ENCODE results near the gene HDAC9.

Gene HDAC9

GRCh38 chr7:18780266-18780665, 284.7 kb downstream of the HDAC9 start:
- H3K36me3 Mint-ChIP-seq (ENCODE audit: low read depth) = no peaks in the 10 kb centered on the region

GRCh38 chr7:18780938-18781337, 285.4 kb downstream of the HDAC9 start:
- Mint-ChIP-seq H3K36me3 (ENCODE audit: low read depth) (no peaks in the 10 kb centered on the region), H3K27me3 (no peaks in the 10 kb centered on the region), H3K9me3 (no peaks in the 10 kb centered on the region), H3K27ac (no peak overlapping the region), H3K4me3 (no peak overlapping the region), H3K4me1 (ENCODE audit: low read depth) (no peaks in the 10 kb centered on the region)

More at GRCh38 chr7:18780266-18780665, 284.7 kb downstream of the HDAC9 start:
- H3K9me3 Mint-ChIP-seq = no peaks in the 10 kb centered on the region
- H3K27me3 Mint-ChIP-seq = no peaks in the 10 kb centered on the region
- no peaks in the 10 kb centered on the region for H3K4me1 Mint-ChIP-seq (ENCODE audit: low read depth)
- no peak overlapping the region for H3K27ac Mint-ChIP-seq
- no peak overlapping the region for H3K4me3 Mint-ChIP-seq

DNA sequence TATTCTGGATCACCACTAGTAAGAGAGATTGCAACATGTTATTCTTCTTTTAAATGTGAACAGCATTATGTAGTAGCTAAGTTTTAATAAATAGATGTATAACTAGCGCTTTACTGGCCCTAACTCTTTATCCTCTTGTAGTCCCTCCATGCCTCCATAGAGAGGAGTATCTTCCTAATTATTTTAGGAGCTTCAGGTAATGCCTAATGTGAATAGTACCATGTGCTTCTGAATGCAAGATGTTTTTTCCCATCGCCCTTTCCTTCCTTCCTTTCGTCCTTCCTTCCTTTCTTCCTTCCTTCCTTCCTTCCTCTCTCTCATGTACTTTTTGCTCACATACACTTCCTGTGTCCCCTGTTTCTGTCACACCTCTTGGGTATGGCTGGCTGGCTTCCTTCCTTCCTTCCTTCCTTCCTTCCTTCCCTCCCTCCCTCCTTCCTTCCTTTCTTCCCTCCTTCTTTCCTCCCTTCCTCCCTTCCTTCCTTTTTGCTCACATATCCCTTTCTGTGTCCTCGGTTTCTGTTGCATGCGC, 290.7 kb downstream of the HDAC9 start:
- Mint-ChIP-seq H3K36me3 (ENCODE audit: low read depth) (peaks cover 3% of the 10 kb centered on the region), H3K4me1 (ENCODE audit: low read depth) (no peaks in the 10 kb centered on the region), H3K9me3 (peaks cover 18% of the 10 kb centered on the region), H3K27ac (no peak overlapping the region), H3K4me3 (no peak overlapping the region), H3K27me3 (no peaks in the 10 kb centered on the region)

GRCh38 chr7:18786796-18787195, 291.2 kb downstream of the HDAC9 start:
- H3K36me3 Mint-ChIP-seq (ENCODE audit: low read depth) = peaks cover 3% of the 10 kb centered on the region
- H3K27me3 Mint-ChIP-seq = no peaks in the 10 kb centered on the region
- no peaks in the 10 kb centered on the region for H3K4me1 Mint-ChIP-seq (ENCODE audit: low read depth)
- H3K9me3 Mint-ChIP-seq = peaks cover 18% of the 10 kb centered on the region
- H3K27ac Mint-ChIP-seq = no peak overlapping the region
- H3K4me3 Mint-ChIP-seq = no peak overlapping the region

- no peak overlapping the region for H3K4me3 Mint-ChIP-seq
- no peaks in the 10 kb centered on the region for H3K4me1 Mint-ChIP-seq (ENCODE audit: low read depth)
- peaks cover 3% of the 10 kb centered on the region for H3K36me3 Mint-ChIP-seq (ENCODE audit: low read depth)
- H3K27me3 Mint-ChIP-seq = no peaks in the 10 kb centered on the region
- H3K9me3 Mint-ChIP-seq = peaks cover 18% of the 10 kb centered on the region
- H3K27ac Mint-ChIP-seq = no peak overlapping the region
These were observed 292.5 kb downstream of the HDAC9 start for GRCh38 chr7:18788026-18788425.

GRCh38 chr7:18792871-18793595, 297.5 kb downstream of the HDAC9 start:
- Mint-ChIP-seq H3K27ac (no peak overlapping the region), H3K36me3 (ENCODE audit: low read depth) (peaks cover 3% of the 10 kb centered on the region), H3K4me1 (ENCODE audit: low read depth) (no peaks in the 10 kb centered on the region), H3K9me3 (peaks cover 10% of the 10 kb centered on the region), H3K4me3 (no peak overlapping the region), H3K27me3 (no peaks in the 10 kb centered on the region)

DNA sequence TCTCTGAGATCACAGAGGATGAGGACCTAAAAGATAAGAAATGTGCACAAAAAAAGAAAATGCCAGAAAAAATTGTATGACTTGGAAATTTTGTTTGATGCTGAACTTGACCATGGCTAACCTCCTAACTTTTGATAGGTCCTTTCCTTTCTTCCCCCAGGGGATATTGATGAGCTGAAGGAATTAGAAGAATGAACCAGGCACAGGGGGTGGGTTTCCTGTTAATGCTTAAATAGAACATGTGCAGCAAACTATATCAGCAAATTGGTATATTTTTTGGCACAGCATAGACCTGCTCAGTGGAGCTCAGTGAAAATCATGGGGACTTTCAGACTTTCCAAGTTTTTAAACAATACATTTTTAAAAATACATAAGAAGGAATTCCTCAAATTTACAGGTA, 300.7 kb downstream of the HDAC9 start:
- Mint-ChIP-seq H3K4me3 (no peak overlapping the region), H3K9me3 (no peaks in the 10 kb centered on the region), H3K27me3 (no peaks in the 10 kb centered on the region), H3K4me1 (ENCODE audit: low read depth) (no peaks in the 10 kb centered on the region), H3K27ac (no peak overlapping the region), H3K36me3 (ENCODE audit: low read depth) (no peaks in the 10 kb centered on the region)

DNA sequence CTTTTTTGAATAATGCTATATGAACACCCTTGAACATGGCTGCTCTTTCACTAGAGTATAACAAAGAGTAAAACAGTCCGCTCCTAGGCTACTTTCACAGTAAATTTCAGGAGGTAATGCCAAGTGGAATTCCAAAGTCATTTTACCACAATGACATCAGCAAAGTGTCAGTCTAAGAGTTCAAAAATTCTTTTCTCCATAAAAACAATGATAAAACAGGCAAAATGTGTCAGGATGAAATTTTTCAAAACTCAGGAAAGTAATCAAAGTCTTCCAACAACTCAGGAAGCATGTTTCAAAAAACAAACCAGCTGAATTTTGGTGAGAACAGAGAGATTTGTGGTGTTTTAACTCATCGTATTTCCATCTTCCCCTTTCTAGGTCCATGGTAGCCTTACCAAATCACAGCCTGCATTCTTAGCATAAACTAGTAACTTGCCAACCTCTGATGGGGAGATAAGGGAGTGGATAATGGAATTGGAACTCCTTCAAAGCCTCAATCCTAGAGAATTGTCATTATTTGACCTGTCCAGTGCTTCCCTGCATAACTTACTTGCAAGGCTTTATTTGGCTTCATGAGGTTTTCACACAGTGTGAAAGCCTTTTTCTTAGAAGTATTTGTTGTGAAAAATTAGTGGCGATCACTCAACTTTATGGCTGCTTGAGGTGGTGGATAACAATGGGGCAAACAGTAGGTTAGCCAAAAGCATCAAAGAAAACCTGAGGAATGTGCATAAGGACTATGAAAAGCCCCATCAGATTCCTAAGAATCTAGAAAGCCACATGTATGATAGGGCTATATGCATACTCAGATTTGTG, 302.7 kb downstream of the HDAC9 start:
- no peak overlapping the region for H3K27ac Mint-ChIP-seq
- H3K4me3 Mint-ChIP-seq = no peak overlapping the region
- H3K4me1 Mint-ChIP-seq (ENCODE audit: low read depth) = no peaks in the 10 kb centered on the region
- H3K36me3 Mint-ChIP-seq (ENCODE audit: low read depth) = no peaks in the 10 kb centered on the region
- no peaks in the 10 kb centered on the region for H3K27me3 Mint-ChIP-seq
- H3K9me3 Mint-ChIP-seq = no peaks in the 10 kb centered on the region

DNA sequence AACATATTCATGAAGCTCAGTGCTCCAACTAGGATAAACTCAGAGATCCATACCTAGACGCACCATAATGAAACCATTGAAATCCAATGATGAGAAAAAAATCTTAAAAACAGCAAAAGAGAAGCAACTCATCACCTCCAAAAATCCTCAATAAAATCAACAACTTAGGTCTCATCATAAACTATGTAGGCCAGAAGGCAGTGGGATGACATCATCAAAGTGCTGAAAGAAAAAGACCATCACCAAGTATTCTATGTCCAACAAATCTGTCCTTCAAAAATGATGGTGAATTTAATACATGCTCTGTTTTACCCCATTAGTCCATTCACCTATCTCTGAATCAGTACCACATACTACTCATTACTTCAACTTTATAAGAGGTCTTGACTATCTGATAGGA, 304.4 kb downstream of the HDAC9 start:
- H3K27me3 Mint-ChIP-seq = no peaks in the 10 kb centered on the region
- H3K9me3 Mint-ChIP-seq = no peaks in the 10 kb centered on the region
- H3K36me3 Mint-ChIP-seq (ENCODE audit: low read depth) = no peaks in the 10 kb centered on the region
- H3K4me3 Mint-ChIP-seq = no peak overlapping the region
- no peak overlapping the region for H3K27ac Mint-ChIP-seq
- H3K4me1 Mint-ChIP-seq (ENCODE audit: low read depth) = no peaks in the 10 kb centered on the region

GRCh38 chr7:18803923-18804322, 308.4 kb downstream of the HDAC9 start:
- Mint-ChIP-seq H3K36me3 (ENCODE audit: low read depth) (no peaks in the 10 kb centered on the region), H3K9me3 (no peaks in the 10 kb centered on the region), H3K4me3 (no peak overlapping the region), H3K4me1 (ENCODE audit: low read depth) (no peaks in the 10 kb centered on the region), H3K27ac (no peak overlapping the region), H3K27me3 (no peaks in the 10 kb centered on the region)

- H3K27me3 Mint-ChIP-seq = no peaks in the 10 kb centered on the region
- no peaks in the 10 kb centered on the region for H3K36me3 Mint-ChIP-seq (ENCODE audit: low read depth)
- no peak overlapping the region for H3K4me3 Mint-ChIP-seq
- no peak overlapping the region for H3K27ac Mint-ChIP-seq
- no peaks in the 10 kb centered on the region for H3K4me1 Mint-ChIP-seq (ENCODE audit: low read depth)
- no peaks in the 10 kb centered on the region for H3K9me3 Mint-ChIP-seq
These were observed 310.6 kb downstream of the HDAC9 start for GRCh38 chr7:18806177-18806576.

DNA sequence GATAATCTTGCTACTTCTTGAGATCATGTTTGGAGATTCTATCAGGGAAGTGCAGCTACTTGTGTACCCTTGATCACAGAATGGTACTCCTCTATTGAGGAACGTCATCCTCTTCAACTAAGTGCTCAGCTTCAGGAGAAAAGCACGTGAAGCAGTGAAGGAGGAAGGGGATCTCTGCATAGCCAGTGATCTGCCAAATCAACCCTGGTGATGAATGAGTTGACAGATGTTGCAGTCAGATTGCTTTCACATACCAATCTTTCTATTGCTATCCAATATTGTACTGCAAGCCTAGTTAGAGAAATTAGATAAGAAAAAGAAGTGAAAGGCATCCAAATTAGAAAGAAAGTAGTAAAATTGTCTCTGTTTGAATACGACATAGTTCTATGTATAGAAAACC, 312.5 kb downstream of the HDAC9 start:
- Mint-ChIP-seq H3K4me1 (ENCODE audit: low read depth) (no peaks in the 10 kb centered on the region), H3K27ac (no peak overlapping the region), H3K9me3 (peaks cover 5% of the 10 kb centered on the region), H3K36me3 (ENCODE audit: low read depth) (no peaks in the 10 kb centered on the region), H3K4me3 (no peak overlapping the region), H3K27me3 (no peaks in the 10 kb centered on the region)

DNA sequence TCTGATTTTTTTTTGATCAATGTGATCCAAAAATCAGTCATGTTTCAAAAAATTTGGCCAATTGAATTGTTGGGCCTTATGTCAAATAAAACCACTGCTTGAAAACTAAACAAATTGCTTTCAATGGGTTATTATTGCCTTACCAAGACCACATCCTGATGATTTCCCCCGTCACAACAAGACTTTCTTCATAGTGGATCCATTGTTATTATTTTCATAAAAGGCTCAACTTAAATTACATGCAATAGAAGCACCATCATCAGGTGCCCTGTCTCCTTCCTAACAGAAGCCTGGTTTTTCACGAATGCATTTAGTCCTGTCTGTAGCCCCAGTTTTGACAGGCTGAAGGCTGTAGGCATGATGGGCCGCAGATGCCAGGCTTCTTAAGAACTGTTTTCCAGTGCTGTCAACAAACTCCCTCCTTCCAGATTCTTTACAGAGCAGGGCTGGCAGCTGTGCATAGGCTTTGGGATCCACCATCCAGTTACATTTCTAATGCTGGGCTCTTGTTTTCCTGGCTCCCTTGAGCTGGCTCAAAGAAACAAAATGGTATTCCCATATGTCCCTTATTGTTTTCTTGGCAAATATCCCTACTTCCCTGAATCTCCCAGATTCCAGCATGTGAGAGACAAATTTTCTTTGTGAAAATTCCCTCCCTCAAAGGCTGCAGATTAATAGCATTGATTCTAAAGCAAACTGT, 319.9 kb downstream of the HDAC9 start:
- Mint-ChIP-seq H3K9me3 (peaks cover 20% of the 10 kb centered on the region), H3K27me3 (no peaks in the 10 kb centered on the region), H3K27ac (no peak overlapping the region), H3K4me1 (ENCODE audit: low read depth) (no peaks in the 10 kb centered on the region), H3K36me3 (ENCODE audit: low read depth) (peaks cover 3% of the 10 kb centered on the region), H3K4me3 (no peak overlapping the region)

DNA sequence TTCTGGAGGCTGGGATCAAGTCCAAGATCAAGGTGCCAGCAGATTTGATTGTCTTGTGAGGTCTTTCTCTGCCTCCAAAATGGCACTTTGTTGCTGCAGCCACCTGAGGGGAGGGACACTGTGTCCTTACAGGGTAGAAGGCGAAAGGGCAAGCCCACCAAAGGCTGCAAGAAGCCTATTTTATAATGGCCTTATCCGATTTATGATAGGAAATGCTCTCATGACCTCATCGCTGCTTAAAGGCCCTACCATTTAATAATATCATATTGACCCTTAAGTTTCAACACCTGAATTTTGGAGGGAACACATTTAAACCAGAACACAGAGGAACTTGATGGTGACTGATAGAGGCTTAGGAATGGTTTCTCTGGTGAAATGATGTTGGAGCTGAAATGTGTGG, 325.4 kb downstream of the HDAC9 start:
- no peaks in the 10 kb centered on the region for H3K27me3 Mint-ChIP-seq
- no peak overlapping the region for H3K27ac Mint-ChIP-seq
- no peak overlapping the region for H3K4me3 Mint-ChIP-seq
- no peaks in the 10 kb centered on the region for H3K4me1 Mint-ChIP-seq (ENCODE audit: low read depth)
- peaks cover 6% of the 10 kb centered on the region for H3K9me3 Mint-ChIP-seq
- H3K36me3 Mint-ChIP-seq (ENCODE audit: low read depth) = no peaks in the 10 kb centered on the region

- no peaks in the 10 kb centered on the region for H3K27me3 Mint-ChIP-seq
- H3K9me3 Mint-ChIP-seq = peaks cover 1% of the 10 kb centered on the region
- H3K4me1 Mint-ChIP-seq (ENCODE audit: low read depth) = no peaks in the 10 kb centered on the region
- no peaks in the 10 kb centered on the region for H3K36me3 Mint-ChIP-seq (ENCODE audit: low read depth)
- no peak overlapping the region for H3K4me3 Mint-ChIP-seq
- H3K27ac Mint-ChIP-seq = no peak overlapping the region
These were observed 326.0 kb downstream of the HDAC9 start for GRCh38 chr7:18821554-18821953.

Data from stimulated activated naive CD8-positive, alpha-beta T cell treated with anti-CD3 and anti-CD28 coated beads, Interleukin-15, Interleukin-2, amounts not matched to agents 100 ng/mL and 50 ng/mL, for 24 hours (primary cell).